Measurements from ENCODE around the gene PPP1R11.

The PPP1R11 gene

GRCh38 chr6:30093951-30094661 is 27.1 kb downstream of the PPP1R11 start:
- H3K4me3 Mint-ChIP-seq: no peak overlapping the region
- no peaks in the 10 kb centered on the region for H3K9me3 Mint-ChIP-seq
- no peak overlapping the region for H3K27ac Mint-ChIP-seq
- no peaks in the 10 kb centered on the region for H3K36me3 Mint-ChIP-seq (ENCODE audit: insufficient read depth)
- no peak for DNase-seq
- peaks cover 89 to 96% of the 10 kb centered on the region in 2 donors for H3K27me3 Mint-ChIP-seq
- ATAC-seq (replicated peaks): no peak
- H3K4me1 Mint-ChIP-seq (ENCODE audit: low read depth in 2 of 2): peaks cover 0 to 4% of the 10 kb centered on the region in 2 donors

DNA sequence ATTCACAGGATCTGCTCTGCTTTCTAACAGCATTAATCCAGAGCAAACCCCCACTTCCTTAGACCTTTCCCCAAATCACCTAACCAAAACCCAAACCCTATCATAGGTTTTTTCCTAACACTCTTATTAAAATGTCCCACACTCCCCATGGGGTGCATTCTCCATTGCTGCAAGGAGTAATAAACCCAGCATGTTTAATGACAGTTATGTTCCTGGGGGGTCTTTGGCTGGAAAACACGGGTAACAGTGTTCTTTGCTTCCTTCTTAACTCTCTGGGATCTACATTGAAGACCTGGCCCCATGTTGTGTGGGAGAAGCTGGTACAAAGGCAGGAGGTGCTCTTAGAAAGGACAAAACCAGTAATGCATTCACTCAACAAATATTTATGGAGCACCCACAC is 29.8 kb downstream of the PPP1R11 start:
- peaks cover 91 to 95% of the 10 kb centered on the region in 2 donors for H3K27me3 Mint-ChIP-seq
- H3K9me3 Mint-ChIP-seq: no peaks in the 10 kb centered on the region
- H3K4me3 Mint-ChIP-seq: no peak overlapping the region
- ATAC-seq (replicated peaks): no peak
- no peak overlapping the region for H3K27ac Mint-ChIP-seq
- peaks cover 12 to 17% of the 10 kb centered on the region in 2 donors for H3K4me1 Mint-ChIP-seq (ENCODE audit: low read depth in 2 of 2)
- H3K36me3 Mint-ChIP-seq (ENCODE audit: insufficient read depth): peaks cover 4% of the 10 kb centered on the region
- DNase-seq: no peak

GRCh38 chr6:30097902-30098768 is 31.1 kb downstream of the PPP1R11 start:
- H3K27me3 Mint-ChIP-seq: peaks cover 78 to 84% of the 10 kb centered on the region in 2 donors
- H3K9me3 Mint-ChIP-seq: no peaks in the 10 kb centered on the region
- H3K4me3 Mint-ChIP-seq: no peak overlapping the region

GRCh38 chr6:30100154-30100553 is 33.2 kb downstream of the PPP1R11 start:
- Mint-ChIP-seq H3K27ac (no peak overlapping the region), H3K27me3 (peaks cover 71 to 72% of the 10 kb centered on the region in 2 donors), H3K36me3 (ENCODE audit: insufficient read depth) (peaks cover 4% of the 10 kb centered on the region), H3K4me3 (peak overlapping the region; percentile 68 to 90), H3K9me3 (no peaks in the 10 kb centered on the region), H3K4me1 (ENCODE audit: low read depth in 2 of 2) (peaks cover 25 to 31% of the 10 kb centered on the region in 2 donors)
- no peak for ATAC-seq (replicated peaks)
- no peak for DNase-seq

More at GRCh38 chr6:30097902-30098768, 31.1 kb downstream of the PPP1R11 start:
- Mint-ChIP-seq H3K4me1 (ENCODE audit: low read depth in 2 of 2) (peaks cover 19 to 25% of the 10 kb centered on the region in 2 donors), H3K27ac (no peak overlapping the region), H3K36me3 (ENCODE audit: insufficient read depth) (peaks cover 4% of the 10 kb centered on the region)
- ATAC-seq (replicated peaks) (no peak), DNase-seq (no peak)

- peak overlapping the region in 1 of 2 donors; percentile 10 for H3K27ac Mint-ChIP-seq
- peak overlapping the region; percentile 83 to 90 for H3K4me3 Mint-ChIP-seq
- H3K36me3 Mint-ChIP-seq (ENCODE audit: insufficient read depth): peaks cover 4% of the 10 kb centered on the region
- peaks cover 66 to 71% of the 10 kb centered on the region in 2 donors for H3K27me3 Mint-ChIP-seq
- DNase-seq (no peak), ATAC-seq (replicated peaks) (peak; percentile 7)
- peaks cover 25 to 31% of the 10 kb centered on the region in 2 donors for H3K4me1 Mint-ChIP-seq (ENCODE audit: low read depth in 2 of 2)
- no peaks in the 10 kb centered on the region for H3K9me3 Mint-ChIP-seq
Measured at GRCh38 chr6:30100585-30101443, 33.8 kb downstream of the PPP1R11 start.

DNA sequence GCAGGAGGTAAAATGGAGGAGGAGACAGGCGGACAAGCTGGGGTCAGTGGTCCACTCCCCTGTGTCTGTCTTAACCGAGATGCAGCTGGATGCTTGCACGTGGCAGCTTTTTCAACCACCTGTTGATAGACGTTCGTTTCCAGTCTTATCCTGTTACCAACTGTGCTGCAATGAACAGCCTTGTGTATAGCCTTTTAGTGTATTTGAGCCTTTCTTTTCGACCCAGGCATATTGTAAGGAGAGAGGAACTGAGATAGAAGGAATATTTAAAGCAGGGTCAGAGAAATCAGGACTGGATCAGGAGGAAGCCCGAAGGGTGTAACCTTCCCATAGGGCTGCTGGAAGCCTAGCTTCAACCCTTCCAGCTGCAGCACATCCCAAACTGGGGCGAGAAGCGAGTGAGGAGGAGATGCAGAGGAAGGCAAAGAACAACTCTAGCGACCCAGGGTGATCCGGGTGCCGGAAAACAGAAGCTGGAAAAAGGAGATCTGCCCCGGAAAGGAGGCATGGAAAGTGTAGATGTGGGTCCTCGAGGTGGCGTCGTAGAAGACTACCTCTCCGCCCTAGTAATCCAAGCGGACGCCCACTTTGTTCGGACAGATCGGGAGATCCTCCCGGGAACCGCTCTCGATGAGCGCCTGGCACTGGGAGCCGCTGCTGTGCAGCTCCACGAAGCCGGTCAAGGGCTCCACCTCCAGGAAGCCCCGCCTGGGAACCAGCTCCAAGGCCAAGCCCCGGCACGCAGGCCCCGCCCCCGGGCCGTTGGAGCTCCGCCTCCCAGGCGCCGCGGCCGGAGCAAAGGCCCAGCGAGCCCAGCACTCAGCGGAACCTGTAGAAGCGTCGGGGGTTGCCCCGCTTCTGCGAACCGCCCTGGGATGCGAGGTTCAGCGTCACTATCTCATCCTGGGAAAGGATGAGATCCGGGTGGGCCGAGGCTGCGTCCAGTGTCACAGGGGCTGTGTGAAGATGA is 34.7 kb downstream of the PPP1R11 start:
- peak overlapping the region; percentile 8 to 10 for H3K27ac Mint-ChIP-seq

GRCh38 chr6:30102414-30102969 is 35.5 kb downstream of the PPP1R11 start:
- DNase-seq: no peak
- Mint-ChIP-seq H3K27me3 (peaks cover 65 to 74% of the 10 kb centered on the region in 2 donors), H3K9me3 (no peaks in the 10 kb centered on the region), H3K36me3 (ENCODE audit: insufficient read depth) (peaks cover 4% of the 10 kb centered on the region), H3K27ac (no peak overlapping the region), H3K4me3 (peak overlapping the region; percentile 83 to 90), H3K4me1 (ENCODE audit: low read depth in 2 of 2) (peaks cover 25 to 31% of the 10 kb centered on the region in 2 donors)
- peak; percentile 36 for ATAC-seq (replicated peaks)

More for the DNA sequence above, 34.7 kb downstream of the PPP1R11 start:
- ATAC-seq (replicated peaks): peak; percentile 43
- Mint-ChIP-seq H3K9me3 (no peaks in the 10 kb centered on the region), H3K27me3 (peaks cover 69 to 74% of the 10 kb centered on the region in 2 donors), H3K4me1 (ENCODE audit: low read depth in 2 of 2) (peaks cover 25 to 31% of the 10 kb centered on the region in 2 donors), H3K36me3 (ENCODE audit: insufficient read depth) (peaks cover 4% of the 10 kb centered on the region), H3K4me3 (peak overlapping the region; percentile 83 to 90)
- DNase-seq: peak; percentile 35 to 39 (median 39)

DNA sequence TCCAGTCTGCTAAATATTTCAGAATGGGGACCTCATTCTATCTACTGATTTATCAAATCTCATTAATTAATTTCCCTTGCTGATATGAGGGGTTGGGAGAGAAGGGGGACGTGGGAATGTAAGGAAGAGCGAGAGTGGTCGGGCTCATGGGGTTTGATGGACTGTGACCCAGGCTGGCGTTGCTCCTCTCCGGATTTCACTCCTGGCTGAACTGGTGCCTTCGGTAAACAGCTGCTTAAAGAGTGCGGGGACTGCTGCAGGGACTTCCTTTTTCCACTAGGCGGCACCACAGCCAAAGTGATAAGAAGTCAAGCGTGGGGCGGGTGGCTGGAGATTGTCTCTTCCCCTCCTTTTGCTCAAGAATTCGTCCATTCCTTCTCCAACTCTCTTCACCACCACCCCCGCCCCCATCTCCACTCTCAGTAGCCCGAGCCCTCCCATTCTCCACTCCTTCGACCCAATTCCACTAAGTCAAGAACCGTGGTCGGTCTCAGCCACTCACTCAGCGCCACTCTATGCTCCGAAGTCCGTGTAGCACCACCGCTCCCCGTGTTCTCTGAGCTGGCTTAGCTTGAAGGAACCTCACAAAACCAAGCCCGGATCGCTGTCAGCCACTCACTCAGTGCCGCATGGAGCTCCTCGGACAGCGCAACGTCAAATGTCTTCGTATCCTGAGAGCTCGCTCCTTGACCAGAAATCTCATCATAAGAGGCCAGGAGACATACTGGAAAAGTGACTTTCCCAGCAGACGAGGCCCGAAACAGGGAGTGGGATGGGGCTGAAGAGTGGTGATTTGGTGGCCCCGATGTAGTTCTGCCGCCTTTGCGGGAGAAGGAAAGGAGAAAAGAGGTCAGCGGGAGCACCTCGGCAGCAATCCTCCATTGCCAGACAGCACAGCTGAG is 36.2 kb downstream of the PPP1R11 start:
- Mint-ChIP-seq H3K27me3 (peaks cover 65 to 74% of the 10 kb centered on the region in 2 donors), H3K36me3 (ENCODE audit: insufficient read depth) (peaks cover 6% of the 10 kb centered on the region), H3K9me3 (no peaks in the 10 kb centered on the region), H3K4me3 (peak overlapping the region; percentile 83 to 90), H3K4me1 (ENCODE audit: low read depth in 2 of 2) (peaks cover 25 to 28% of the 10 kb centered on the region in 2 donors), H3K27ac (peak overlapping the region in 1 of 2 donors; percentile 49)
- peak; percentile 77 to 83 (median 79) for DNase-seq
- ATAC-seq (replicated peaks): peak; percentile 84

DNA sequence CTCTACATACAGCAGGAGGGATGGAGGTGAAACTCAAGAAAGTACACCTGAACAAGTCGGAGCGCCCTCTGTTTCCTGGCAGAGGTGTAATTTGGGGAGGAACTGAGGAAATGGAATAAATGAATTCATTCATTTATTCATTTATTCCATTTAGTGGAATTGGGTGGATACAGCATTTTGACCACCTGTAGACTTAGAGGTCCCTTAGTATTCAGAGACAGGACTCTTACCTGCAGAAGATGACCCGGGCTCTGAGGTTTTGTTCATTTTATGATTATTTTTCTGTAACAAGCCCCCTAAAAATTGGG is 36.8 kb downstream of the PPP1R11 start:
- DNase-seq (no peak), ATAC-seq (replicated peaks) (no peak)
- peak overlapping the region; percentile 83 to 90 for H3K4me3 Mint-ChIP-seq
- peak overlapping the region in 1 of 2 donors; percentile 49 for H3K27ac Mint-ChIP-seq
- H3K27me3 Mint-ChIP-seq: peaks cover 65 to 74% of the 10 kb centered on the region in 2 donors
- peaks cover 6% of the 10 kb centered on the region for H3K36me3 Mint-ChIP-seq (ENCODE audit: insufficient read depth)
- H3K4me1 Mint-ChIP-seq (ENCODE audit: low read depth in 2 of 2): peaks cover 25 to 28% of the 10 kb centered on the region in 2 donors
- H3K9me3 Mint-ChIP-seq: no peaks in the 10 kb centered on the region

GRCh38 chr6:30104661-30105060 is 37.7 kb downstream of the PPP1R11 start:
- Mint-ChIP-seq H3K4me3 (no peak overlapping the region), H3K9me3 (no peaks in the 10 kb centered on the region), H3K27me3 (peaks cover 60 to 71% of the 10 kb centered on the region in 2 donors), H3K36me3 (ENCODE audit: insufficient read depth) (peaks cover 6% of the 10 kb centered on the region), H3K27ac (no peak overlapping the region), H3K4me1 (ENCODE audit: low read depth in 2 of 2) (peaks cover 25 to 28% of the 10 kb centered on the region in 2 donors)
- no peak for DNase-seq
- ATAC-seq (replicated peaks): no peak

GRCh38 chr6:30111266-30111856 is 44.4 kb downstream of the PPP1R11 start:
- ATAC-seq (replicated peaks) (no peak), DNase-seq (no peak)
- Mint-ChIP-seq H3K9me3 (no peaks in the 10 kb centered on the region), H3K36me3 (ENCODE audit: insufficient read depth) (peaks cover 2% of the 10 kb centered on the region), H3K27ac (no peak overlapping the region), H3K4me1 (ENCODE audit: low read depth in 2 of 2) (no peaks in the 10 kb centered on the region), H3K4me3 (no peak overlapping the region), H3K27me3 (peaks cover 74 to 82% of the 10 kb centered on the region in 2 donors)
